GM18867 (cell line): ENCODE results near the gene DOK1.
A peak's percentile ranks its signal among the peaks of the same experiment; 100 is the strongest.

Experiments
- ATAC-seq: cut with Tn5 transposase; IDR thresholded peaks from one replicate; pipeline ENCODE4 v1.9.1; 2021; ENCODE audit warnings: mild to moderate bottlenecking, moderate library complexity; ENCODE audit not compliant: unreplicated experiment

Gene DOK1

GRCh38 chr2:74525717-74526648 lies 28.5 kb upstream of the DOK1 start, which contains the start of gene DQX1:
DQX1 (minus strand) TSS chr2:74526231; CDS start chr2:74525729, 502 bp downstream.
- no peak for ATAC-seq

- no peak for ATAC-seq
Measured at GRCh38 chr2:74526649-74527230, 27.8 kb upstream of the DOK1 start.

- ATAC-seq, result no peak
Measured at GRCh38 chr2:74527741-74528140, 26.8 kb upstream of the DOK1 start.

GRCh38 chr2:74528600-74529356 lies 25.7 kb upstream of the DOK1 start:
- ATAC-seq, result peak; percentile 7

- ATAC-seq, result peak; percentile 84
Measured at GRCh38 chr2:74529357-74530238, 24.9 kb upstream of the DOK1 start, which contains the start of the genes AUP1 and HTRA2. AUP1 (minus strand) TSS chr2:74529706; CDS start chr2:74529629, 77 bp downstream. HTRA2 (plus strand) TSS chr2:74529933; CDS start chr2:74530007, 74 bp downstream.

GRCh38 chr2:74530239-74531187 lies 24.0 kb upstream of the DOK1 start:
- peak; percentile 23 for ATAC-seq

GRCh38 chr2:74531666-74532065 lies 22.9 kb upstream of the DOK1 start:
- no peak for ATAC-seq

GRCh38 chr2:74532222-74532621 lies 22.3 kb upstream of the DOK1 start:
- ATAC-seq, result no peak

GRCh38 chr2:74533464-74533863 lies 21.1 kb upstream of the DOK1 start:
- ATAC-seq, result no peak

- ATAC-seq, result no peak
Measured at GRCh38 chr2:74534411-74534810, 20.1 kb upstream of the DOK1 start.

GRCh38 chr2:74535440-74535965 lies 19.0 kb upstream of the DOK1 start:
- no peak for ATAC-seq

GRCh38 chr2:74536166-74536950 lies 18.2 kb upstream of the DOK1 start:
- ATAC-seq, result no peak

GRCh38 chr2:74537140-74537539 lies 17.4 kb upstream of the DOK1 start:
- no peak for ATAC-seq

GRCh38 chr2:74538881-74539339 lies 15.6 kb upstream of the DOK1 start:
- ATAC-seq, result no peak

- no peak for ATAC-seq
Measured at GRCh38 chr2:74540291-74540690, 14.2 kb upstream of the DOK1 start.

GRCh38 chr2:74542978-74543377 lies 11.5 kb upstream of the DOK1 start:
- no peak for ATAC-seq

- no peak for ATAC-seq
Measured at GRCh38 chr2:74544634-74545033, 9.9 kb upstream of the DOK1 start.

- no peak for ATAC-seq
Measured at GRCh38 chr2:74546004-74546403, 8.5 kb upstream of the DOK1 start.
